IMR-90 (cell line): ENCODE results near the gene UBA1. TPM values are rescaled to one million over a fixed set of nuclear protein-coding genes. Genes with fewer than 3 reads are reported as not detected.
A peak's percentile ranks its signal among the peaks of the same experiment; 100 is the strongest.

Experiments
- ATAC-seq: fragments of 200-7000 bp; cut with Tn5 transposase; 2 replicates; pipeline ENCODE4 v1.9.1; 2020; ENCODE audit warnings: low read depth, mild to moderate bottlenecking, moderate library complexity
- BruUV-seq: library from RNA; stranded (reverse); fragments of 400-500 nt; replicated peaks from 2 replicates; lab custom pipeline; 2021; lab: Mats Ljungman, UMichigan
- CTCF ChIA-PET: fragments of 300-600 bp; formaldehyde crosslinking; extraction: SDS; loops from one replicate; lab custom pipeline; 2021; ENCODE audit warnings: antibody characterized with exemption; lab: Yijun Ruan, JAX
- POLR2A ChIA-PET: fragments of 300-600 bp; sonication (Branson Sonifier 250); formaldehyde crosslinking; loops from one replicate; lab custom pipeline; 2022; ENCODE audit warnings: antibody characterized with exemption; ENCODE audit not compliant: unreplicated experiment; lab: Charles Lee
- DNase-seq: peaks from one replicate; pipeline ENCODE4 v3.0.0; 2013
- H2AFZ ChIP-seq: replicated peaks from 2 replicates; pipeline ENCODE3; 2013; ENCODE audit warnings: low read length, mild to moderate bottlenecking; ENCODE audit not compliant: poor library complexity
- H2AK5ac ChIP-seq: 2 replicates; pipeline ENCODE4 v1.6.1; 2013; ENCODE audit warnings: low read depth, low read length, inconsistent platforms
- H2AK9ac ChIP-seq: replicated peaks from 2 replicates; pipeline ENCODE3; 2013; ENCODE audit warnings: mild to moderate bottlenecking, low read depth, low read length, moderate library complexity; ENCODE audit not compliant: poor library complexity
- H2BK120ac ChIP-seq: 2 replicates; pipeline ENCODE4 v1.6.1; 2013; ENCODE audit warnings: low read depth, low read length, inconsistent platforms
- H2BK15ac ChIP-seq: 3 replicates; pipeline ENCODE4 v1.6.1; 2013; ENCODE audit warnings: low read depth, low read length, inconsistent platforms
- H2BK20ac ChIP-seq: 2 replicates; pipeline ENCODE4 v1.6.1; 2013; ENCODE audit warnings: low read depth, mild to moderate bottlenecking, inconsistent platforms, low read length, moderate library complexity
- H2BK5ac ChIP-seq: 2 replicates; pipeline ENCODE4 v1.6.1; 2013; ENCODE audit warnings: mild to moderate bottlenecking, low read depth, low read length, inconsistent platforms; ENCODE audit not compliant: poor library complexity, severe bottlenecking
- H3K14ac ChIP-seq: replicated peaks from 2 replicates; pipeline ENCODE4 v1.6.1; 2013; ENCODE audit warnings: low read depth, low read length, inconsistent platforms
- H3K18ac ChIP-seq: 2 replicates; pipeline ENCODE4 v1.6.1; 2013; ENCODE audit warnings: low read depth, low read length, control low read depth
- H3K23ac ChIP-seq: 2 replicates; pipeline ENCODE4 v1.6.1; 2013; ENCODE audit warnings: low read depth, low read length, inconsistent platforms
- H3K27ac ChIP-seq: 2 replicates; pipeline ENCODE4 v1.5.1; 2013; ENCODE audit warnings: mild to moderate bottlenecking, control low read depth, low read length; ENCODE audit not compliant: insufficient read depth
- H3K27me3 ChIP-seq: 2 replicates; pipeline ENCODE4 v1.6.1; 2013; ENCODE audit warnings: low read length; ENCODE audit not compliant: control insufficient read depth, insufficient read depth
- H3K36me3 ChIP-seq: 2 replicates; pipeline ENCODE4 v1.6.1; 2013; ENCODE audit warnings: low read length, mixed read lengths; ENCODE audit not compliant: control insufficient read depth, insufficient read depth
- H3K4ac ChIP-seq: 2 replicates; pipeline ENCODE4 v1.6.1; 2013; ENCODE audit warnings: low read depth, low read length, inconsistent platforms
- H3K4me1 ChIP-seq: 2 replicates; pipeline ENCODE4 v1.6.1; 2013; ENCODE audit warnings: low read length, mixed read lengths; ENCODE audit not compliant: control insufficient read depth, insufficient read depth
- H3K4me2 ChIP-seq: 2 replicates; pipeline ENCODE4 v1.6.1; 2013; ENCODE audit warnings: low read depth, mild to moderate bottlenecking, control low read depth, low read length, moderate library complexity
- H3K4me3 ChIP-seq: 2 replicates; pipeline ENCODE4 v1.5.1; 2013; ENCODE audit warnings: low read depth, mild to moderate bottlenecking, control low read depth, low read length, moderate library complexity; ENCODE audit not compliant: insufficient read depth
- H3K56ac ChIP-seq: 2 replicates; pipeline ENCODE4 v1.6.1; 2013; ENCODE audit warnings: low read length, inconsistent platforms; ENCODE audit not compliant: insufficient read depth; ENCODE audit errors: extremely low read depth
- H3K79me1 ChIP-seq, 2 experiments: 2 replicates each; pipeline ENCODE4 v1.6.1; 2013; ENCODE audit warnings: low read length in 2 of 2, inconsistent platforms in 1 of 2, low read depth in 1 of 2
- H3K9ac ChIP-seq: 2 replicates; pipeline ENCODE4 v1.6.1; 2013; ENCODE audit warnings: low read depth, low read length, control low read depth
- H3K9me1 ChIP-seq: 2 replicates; pipeline ENCODE4 v1.6.1; 2013; ENCODE audit warnings: low read length, inconsistent platforms; ENCODE audit not compliant: insufficient read depth
- H3K9me3 ChIP-seq: 2 replicates; pipeline ENCODE4 v1.6.1; 2013; ENCODE audit warnings: low read length; ENCODE audit not compliant: control insufficient read depth, insufficient read depth
- H4K20me1 ChIP-seq: 2 replicates; pipeline ENCODE4 v1.6.1; 2013; ENCODE audit warnings: low read length, inconsistent platforms; ENCODE audit not compliant: insufficient read depth
- H4K5ac ChIP-seq: 2 replicates; pipeline ENCODE4 v1.6.1; 2013; ENCODE audit warnings: mild to moderate bottlenecking, low read depth, low read length, control low read depth
- H4K8ac ChIP-seq, 2 experiments: 2 replicates each; pipeline ENCODE4 v1.6.1; 2013; ENCODE audit warnings: low read depth in 2 of 2, low read length in 2 of 2, control low read depth in 1 of 2, inconsistent platforms in 1 of 2
- H4K91ac ChIP-seq: 2 replicates; pipeline ENCODE4 v1.6.1; 2013; ENCODE audit warnings: low read depth, low read length, inconsistent platforms; ENCODE audit not compliant: insufficient read depth
- MAFK ChIP-seq: IDR thresholded peaks from 2 replicates; pipeline ENCODE4 v1.6.1; 2012; ENCODE audit warnings: low read depth, low read length, improper control_type of control experiment
- MAZ ChIP-seq: IDR thresholded peaks from 2 replicates; pipeline ENCODE4 v1.6.1; 2012; ENCODE audit warnings: low read depth, mild to moderate bottlenecking, low read length, improper control_type of control experiment, moderate library complexity, borderline replicate concordance
- MXI1 ChIP-seq: IDR thresholded peaks from 2 replicates; pipeline ENCODE4 v1.6.1; 2012; ENCODE audit warnings: low read depth, mild to moderate bottlenecking, low read length, moderate library complexity, borderline replicate concordance
- WGBS, 2 experiments: methylation state at CpG; one replicate each; pipeline versions ENCODE4 v1.1.5 to v1.1.7; 2013; ENCODE audit warnings: missing lambda C conversion rate in 2 of 2; ENCODE audit not compliant: insufficient read length in 1 of 2; ENCODE audit errors: extremely low coverage in 2 of 2; 5-methylcytosine and 5-hydroxymethylcytosine counted together
- dilution Hi-C: fragments of 300-500 bp; cut with HindIII; formaldehyde crosslinking; loops from one replicate; pipeline ENCODE4 v1.14.3; 2018; ENCODE audit warnings: low sequenced_read_pairs; ENCODE audit not compliant: unreplicated experiment
- in situ Hi-C: fragments of 300-500 bp; cut with MboI; formaldehyde crosslinking; loops from 3 replicates; pipeline ENCODE4 v1.14.3; 2019; ENCODE audit warnings: low sequenced_read_pairs, inconsistent platforms, mixed read lengths
- intact Hi-C: fragments of 100-400 bp; cut with micrococcal nuclease; formaldehyde crosslinking; loops from 2 replicates; pipeline ENCODE4 v1.10.0; 2022
- polyA plus RNA-seq, 3 experiments: library from polyadenylated mRNA; depleted of rRNA; stranded (reverse); fragments of >200 nt; gene quantifications; 2 replicates each; pipeline ENCODE4 v1.2.3, GENCODE V29; 2012; ENCODE audit warnings: low replicate concordance in 1 of 3
- total RNA-seq: library from RNA; depleted of rRNA; stranded (reverse); fragments of >200 nt; gene quantifications from 2 replicates; pipeline ENCODE4 v1.2.3, GENCODE V29; 2012
- TF ChIP-seq, protein P1 (sequence below): fragments of 150-350 bp; IDR thresholded peaks from 2 replicates; pipeline ENCODE4 v1.6.1; 2016; ENCODE audit warnings: low read depth, mild to moderate bottlenecking, low read length, moderate library complexity, borderline replicate concordance

The UBA1 gene
- total and polyA plus RNA-seq, 2 of the 4 experiments (the other 2 are of a cell fraction) = 299 to 343 TPM

DNA sequence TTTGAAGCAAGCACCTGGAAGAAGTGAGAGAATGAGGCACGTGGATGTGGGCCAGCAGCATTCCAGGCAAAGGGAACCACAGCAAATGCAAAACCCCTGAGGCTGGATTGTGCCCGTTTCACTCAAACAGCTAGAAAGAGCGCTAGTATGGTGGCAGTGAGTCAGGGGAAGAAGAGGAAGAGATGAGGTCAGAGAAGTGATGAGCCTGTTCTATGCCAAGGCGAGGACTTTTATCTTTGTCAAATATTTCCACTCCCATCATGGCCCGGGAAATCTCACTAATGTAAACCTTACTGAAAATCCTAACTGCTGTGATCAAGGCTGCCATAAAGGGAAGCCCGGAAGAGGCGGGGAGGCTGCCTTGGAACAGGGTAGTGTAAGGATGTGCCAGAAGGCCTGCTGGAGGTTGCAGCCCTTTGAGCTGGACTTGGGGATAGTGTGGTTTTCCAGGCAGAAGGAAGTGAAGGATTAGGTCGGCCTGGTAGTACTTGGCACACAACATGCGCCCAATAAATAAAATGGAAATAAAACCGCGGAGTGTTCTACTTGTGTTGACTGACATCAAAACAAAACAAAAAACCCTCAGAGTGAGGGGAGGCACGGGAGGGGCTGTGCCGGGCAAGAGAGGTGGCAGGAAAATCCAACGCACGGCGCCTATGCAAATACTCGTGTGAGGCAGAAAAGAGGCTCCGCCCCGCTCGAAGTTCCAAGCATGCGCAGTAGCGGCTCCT is 23.7 kb downstream of the UBA1 start (continued):
- no peak for TF ChIP-seq MAFK
- no peak for TF ChIP-seq MXI1

DNA sequence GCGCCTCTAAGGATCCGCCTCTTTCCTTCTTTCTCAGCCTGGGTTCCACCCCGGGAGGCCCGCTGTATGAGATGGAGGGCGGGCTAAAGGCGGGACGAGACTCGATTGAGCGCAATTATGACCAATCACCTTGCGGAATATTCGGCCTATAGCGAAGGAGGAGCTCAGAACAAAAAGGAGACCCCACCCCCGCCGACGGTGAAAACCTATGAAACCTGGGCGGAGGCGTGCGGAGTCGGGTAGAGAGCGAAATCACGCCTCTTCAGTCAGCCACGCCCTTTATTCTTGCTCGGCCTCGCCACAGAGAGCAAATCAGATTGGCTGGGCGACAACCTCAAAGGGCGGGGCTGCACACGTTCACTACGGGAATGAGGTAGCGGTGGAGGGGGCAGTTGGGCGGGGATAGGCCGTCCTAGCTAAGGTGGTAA is 24.2 kb downstream of the UBA1 start:
- intact Hi-C loops (loop anchor here (1.0 kb wide), 2 partner anchors 94 to 166 kb away; no protein-coding TSS in a partner anchor), dilution Hi-C loops (no loop called here), in situ Hi-C loops (loop anchor here (25.0 kb wide), 1 partner anchor 419 kb away; the partner anchor contains the start of gene CFP)
- POLR2A ChIA-PET = interaction anchor here (1.1 kb wide), 1 partner anchor 16 kb away, joined by 4 read pairs; no protein-coding TSS in a partner anchor
- Histone ChIP-seq H4K91ac (peak overlapping the region; percentile 80), H3K27me3 (no peaks in the 10 kb centered on the region), H4K8ac (peak overlapping the region; percentile 76 to 85; a peak in 3 of 4 replicates), H2AK9ac (peak overlapping the region; percentile 95), H2BK120ac (peak overlapping the region; percentile 93), H4K20me1 (peaks cover 83% of the 10 kb centered on the region), H3K9ac (peak overlapping the region; percentile 84), H3K56ac (peak overlapping the region; percentile 90; the same call in 1 of the 2 replicates), H3K9me3 (no peaks in the 10 kb centered on the region), H3K4ac (peak overlapping the region; percentile 96), H3K23ac (peak overlapping the region; percentile 89), H3K4me1 (peaks cover 10% of the 10 kb centered on the region; the same call in 1 of the 2 replicates), H3K4me3 (peak overlapping the region; percentile 54), H3K79me1 (peaks cover 0 to 34% of the 10 kb centered on the region in 2 experiments; a peak in 2 of 4 replicates), H2BK20ac (peak overlapping the region; percentile 84), H3K36me3 (peaks cover 33% of the 10 kb centered on the region), H3K4me2 (peak overlapping the region; percentile 82), H3K14ac (peak overlapping the region; percentile 98), H2BK5ac (peak overlapping the region; percentile 89), H2AFZ (peak overlapping the region; percentile 93), H2AK5ac (no peak overlapping the region), H3K18ac (peak overlapping the region; percentile 51), H2BK15ac (peak overlapping the region; percentile 97; the same call in 1 of the 3 replicates), H3K27ac (peak overlapping the region; percentile 94), H3K9me1 (peaks cover 26% of the 10 kb centered on the region), H4K5ac (peak overlapping the region; percentile 72)
- CTCF ChIA-PET = no interaction called here
- peak; percentile 86; the same call in 1 of the 2 replicates for TF ChIP-seq MAZ
- TF ChIP-seq MXI1 = peak; percentile 32; the same call in 1 of the 2 replicates
- TF ChIP-seq, protein P1, sequence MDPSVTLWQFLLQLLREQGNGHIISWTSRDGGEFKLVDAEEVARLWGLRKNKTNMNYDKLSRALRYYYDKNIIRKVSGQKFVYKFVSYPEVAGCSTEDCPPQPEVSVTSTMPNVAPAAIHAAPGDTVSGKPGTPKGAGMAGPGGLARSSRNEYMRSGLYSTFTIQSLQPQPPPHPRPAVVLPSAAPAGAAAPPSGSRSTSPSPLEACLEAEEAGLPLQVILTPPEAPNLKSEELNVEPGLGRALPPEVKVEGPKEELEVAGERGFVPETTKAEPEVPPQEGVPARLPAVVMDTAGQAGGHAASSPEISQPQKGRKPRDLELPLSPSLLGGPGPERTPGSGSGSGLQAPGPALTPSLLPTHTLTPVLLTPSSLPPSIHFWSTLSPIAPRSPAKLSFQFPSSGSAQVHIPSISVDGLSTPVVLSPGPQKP = no peak
- 9% methylated on average over 17 of the region's 31 CpGs; no CpG with 5 or more reads in 1 of the 2 experiments for WGBS, 2 experiments
- BruUV-seq = no TSS peak
- peak; percentile 98 for DNase-seq
- ATAC-seq = peak; percentile 86
